Endothelial cell of umbilical vein (primary cell): ENCODE results near the gene ABCA2. TPM values are rescaled to one million over a fixed set of nuclear protein-coding genes. Genes with fewer than 3 reads are reported as not detected.

Experiments used
- BruUV-seq: library from RNA; stranded (reverse); fragments of 400-500 nt; replicated peaks from 2 replicates; lab custom pipeline; 2021; lab: Mats Ljungman, UMichigan
- CTCF ChIA-PET: fragments of 300-600, 350-600 bp; sonication (Branson Sonifier 250); formaldehyde crosslinking; loops from one replicate; lab custom pipeline; 2021; ENCODE audit warnings: antibody characterized with exemption, inconsistent platforms; lab: Charles Lee
- POLR2A ChIA-PET: fragments of 300-600, 350-600 bp; sonication (Branson Sonifier 250); formaldehyde crosslinking; loops from one replicate; lab custom pipeline; 2021; ENCODE audit warnings: antibody characterized with exemption, inconsistent platforms; lab: Charles Lee
- DNase-seq: peaks from one replicate; pipeline ENCODE4 v3.0.0-alpha.2; 2011; ENCODE audit warnings: low read depth, low spot score
- FAIRE-seq: peaks from 2 replicates; lab custom pipeline; 2011; peaks lifted over from hg19 to GRCh38; lab: Jason Lieb, UNC
- H2AFZ ChIP-seq: 2 replicates; pipeline ENCODE4 v1.6.0; 2012; ENCODE audit warnings: low read depth, low read length, control low read depth, inconsistent platforms
- H3K27ac ChIP-seq: 2 replicates; pipeline ENCODE4 v1.5.1; 2011; ENCODE audit warnings: low read depth, mild to moderate bottlenecking, control low read depth, low read length, moderate library complexity; ENCODE audit not compliant: insufficient read depth
- H3K27me3 ChIP-seq, 2 experiments: 2 replicates each; pipeline versions ENCODE4 v1.6.0 to v1.6.1; 2011; ENCODE audit warnings: low read length in 2 of 2, mixed read lengths in 1 of 2; ENCODE audit not compliant: control insufficient read depth in 2 of 2, insufficient read depth in 2 of 2
- H3K36me3 ChIP-seq, 2 experiments: 2 replicates in 1 of 2; 3 replicates in 1 of 2; pipeline ENCODE4 v1.5.1; 2011; ENCODE audit warnings: low read length in 2 of 2, mild to moderate bottlenecking in 1 of 2, moderate library complexity in 1 of 2; ENCODE audit not compliant: control insufficient read depth in 2 of 2, insufficient read depth in 2 of 2; ENCODE audit errors: extremely low read depth in 1 of 2
- H3K4me1 ChIP-seq: 3 replicates; pipeline ENCODE4 v1.5.1; 2011; ENCODE audit warnings: mild to moderate bottlenecking, low read length; ENCODE audit not compliant: control insufficient read depth, insufficient read depth; ENCODE audit errors: extremely low read depth
- H3K4me2 ChIP-seq: 2 replicates; pipeline ENCODE4 v1.6.1; 2011; ENCODE audit warnings: low read length, control low read depth, mixed read lengths; ENCODE audit not compliant: insufficient read depth
- H3K4me3 ChIP-seq, 3 experiments: fragments of 200-600 bp in 1 of 3; sonication (generic), shearing (Covaris generic) in 1 of 3; replicated peaks in 1 of 3; 2 replicates each; pipeline ENCODE4 v1.5.1; 2011 to 2016; ENCODE audit warnings: control low read depth in 3 of 3, low read length in 3 of 3, mild to moderate bottlenecking in 2 of 3, inconsistent platforms in 1 of 3, low read depth in 1 of 3, moderate library complexity in 1 of 3; ENCODE audit not compliant: insufficient read depth in 1 of 3
- H3K79me2 ChIP-seq: 2 replicates; pipeline ENCODE4 v1.6.0; 2012; ENCODE audit warnings: low read length, inconsistent platforms; ENCODE audit not compliant: control insufficient read depth, insufficient read depth
- H3K9ac ChIP-seq: replicated peaks from 2 replicates; pipeline ENCODE3; 2011; ENCODE audit warnings: low read length, control low read depth; ENCODE audit not compliant: insufficient read depth; ENCODE audit errors: extremely low read depth
- H3K9me1 ChIP-seq: replicated peaks from 3 replicates; pipeline ENCODE4 v1.6.0; 2011; ENCODE audit warnings: mild to moderate bottlenecking, low read length; ENCODE audit not compliant: control insufficient read depth, insufficient read depth; ENCODE audit errors: extremely low read depth
- H3K9me3 ChIP-seq: replicated peaks from 2 replicates; pipeline ENCODE4 v1.5.1; 2012; ENCODE audit warnings: low read length, inconsistent platforms; ENCODE audit not compliant: control insufficient read depth, insufficient read depth
- H4K20me1 ChIP-seq: replicated peaks from 2 replicates; pipeline ENCODE3; 2011; ENCODE audit warnings: mild to moderate bottlenecking, low read length; ENCODE audit not compliant: control insufficient read depth, insufficient read depth; ENCODE audit errors: extremely low read depth
- EZH2 ChIP-seq: IDR thresholded peaks from 2 replicates; pipeline ENCODE4 v1.6.1; 2012; ENCODE audit warnings: borderline replicate concordance, low read depth, mild to moderate bottlenecking, moderate library complexity, low read length, inconsistent platforms; ENCODE audit not compliant: severe bottlenecking
- FOS ChIP-seq: IDR thresholded peaks from 2 replicates; pipeline ENCODE4 v1.6.1; 2011; ENCODE audit warnings: mild to moderate bottlenecking, low read length, moderate library complexity, borderline replicate concordance; ENCODE audit not compliant: insufficient read depth
- GATA2 ChIP-seq: IDR thresholded peaks from 2 replicates; pipeline ENCODE4 v1.7.0; 2011; ENCODE audit warnings: low read depth, mild to moderate bottlenecking, moderate library complexity, mixed read lengths, low read length; ENCODE audit not compliant: insufficient read length, insufficient read depth
- JUN ChIP-seq: IDR thresholded peaks from 2 replicates; pipeline ENCODE4 v1.6.1; 2011; ENCODE audit warnings: borderline replicate concordance, low read depth; ENCODE audit not compliant: insufficient read length, insufficient read depth
- MAX ChIP-seq: IDR thresholded peaks from 2 replicates; pipeline ENCODE4 v1.6.1; 2011; ENCODE audit not compliant: insufficient read depth, insufficient read length
- MYC ChIP-seq: IDR thresholded peaks from one replicate; pipeline ENCODE4 v1.6.1; 2011; ENCODE audit warnings: mild to moderate bottlenecking, low read depth, low read length
- POLR2A ChIP-seq: IDR thresholded peaks from 2 replicates; pipeline ENCODE4 v1.6.1; 2012; ENCODE audit warnings: low read depth, mild to moderate bottlenecking, control low read depth, low read length
- POLR2AphosphoS5 ChIP-seq: IDR thresholded peaks from 2 replicates; pipeline ENCODE4 v1.6.1; 2012; ENCODE audit warnings: low read depth, mild to moderate bottlenecking, control low read depth, low read length, moderate library complexity; ENCODE audit not compliant: insufficient read depth
- dilution Hi-C: fragments of 300-500 bp; cut with MboI; formaldehyde crosslinking; loops from one replicate; pipeline ENCODE4 v1.15.0; 2019; ENCODE audit warnings: low sequenced_read_pairs; ENCODE audit not compliant: extremely low pct_ligation_motif_present
- intact Hi-C: fragments of 100-400 bp; cut with micrococcal nuclease; formaldehyde crosslinking; loops from one replicate; pipeline ENCODE4 v1.10.0; 2022
- polyA plus RNA-seq, 4 experiments: library from polyadenylated mRNA; depleted of rRNA in 3 of 4; stranded (reverse) in 3 of 4; unstranded in 1 of 4; fragments of >200 nt; gene quantifications; 2 replicates each; pipeline versions ENCODE4 v1.2.1 to v1.2.3, GENCODE V29; 2011 to 2012; ENCODE audit warnings: missing spikeins in 1 of 4
- total RNA-seq: library from RNA; stranded (reverse); gene quantifications from 2 replicates; pipeline ENCODE4 v1.2.3, GENCODE V29; 2021
- TF ChIP-seq, protein P1 (sequence below), 2 donors: IDR thresholded peaks; 1 replicate in 1 of 2; 2 replicates in 1 of 2; pipeline ENCODE4 v1.5.1; 2011; ENCODE audit warnings: low read length in 2 of 2, mild to moderate bottlenecking in 2 of 2, moderate library complexity in 2 of 2, control low read depth in 1 of 2, inconsistent platforms in 1 of 2, low read depth in 1 of 2; ENCODE audit not compliant: insufficient read depth in 1 of 2; ENCODE audit errors: extremely low read depth in 1 of 2

ABCA2 gene
- total and polyA plus RNA-seq, 2 donors (not counting 3 experiments of a cell fraction or from before 2014, with no cell fraction given): 20.0 to 29.1 TPM

DNA sequence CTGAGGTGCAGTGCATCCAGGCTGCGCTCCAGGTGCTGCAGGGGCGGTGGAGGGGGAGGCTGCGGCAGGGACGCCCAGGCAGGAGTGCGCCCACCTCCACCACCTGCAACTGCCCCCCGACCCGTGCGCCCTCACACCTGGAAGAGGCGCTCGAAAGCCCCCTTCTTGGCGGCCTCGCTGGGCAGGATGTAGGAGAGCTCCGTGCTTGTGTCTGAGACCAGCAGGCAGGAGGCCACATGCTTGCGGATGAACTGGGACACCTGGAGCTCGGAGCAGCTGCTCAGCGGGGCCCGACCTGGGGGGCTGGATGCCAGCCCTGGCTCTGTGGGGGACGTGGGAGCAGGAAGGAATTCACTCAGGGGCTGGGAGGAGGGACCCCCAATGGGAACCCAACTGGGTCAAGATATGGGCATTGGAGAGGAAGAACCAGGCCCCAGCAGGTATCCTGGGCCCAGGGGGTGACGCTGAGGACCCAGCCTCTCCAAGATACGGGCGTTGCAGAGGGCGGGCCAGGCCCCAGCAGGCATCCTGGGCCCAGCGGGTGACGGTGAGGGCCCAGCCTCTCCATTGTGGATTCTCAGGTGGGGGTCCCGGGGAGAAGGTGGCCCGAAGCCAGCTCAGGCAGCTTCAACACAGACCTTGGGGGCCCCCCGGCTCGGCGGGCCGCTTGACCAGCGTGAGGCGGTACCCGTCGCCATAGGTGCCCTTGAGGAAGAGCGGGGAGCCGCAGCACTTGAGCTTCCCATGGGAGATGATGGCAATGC, 13.1 kb downstream of the ABCA2 start:
- Histone ChIP-seq H3K4me3 (no peak overlapping the region), H3K27ac (no peak overlapping the region), H2AFZ (no peak overlapping the region), H4K20me1 (no peaks in the 10 kb centered on the region), H3K4me1 (no peaks in the 10 kb centered on the region), H3K9me1 (no peaks in the 10 kb centered on the region), H3K9ac (no peak overlapping the region), H3K27me3 (no peaks in the 10 kb centered on the region), H3K79me2 (no peaks in the 10 kb centered on the region), H3K36me3 (no peaks in the 10 kb centered on the region), H3K4me2 (no peak overlapping the region), H3K9me3 (no peaks in the 10 kb centered on the region)
- ChIA-PET POLR2A (interaction anchor here (0.9 kb wide), 1 partner anchor 23 kb away, joined by 3 read pairs; the partner anchor contains the start of gene PAXX), CTCF (interaction anchor here (2.0 kb wide), 1 partner anchor 14 kb away, joined by 10 read pairs; no protein-coding TSS in a partner anchor)
- dilution Hi-C loops: no loop called here
- TF ChIP-seq JUN (no peak), EZH2 (no peak), MYC (no peak), GATA2 (no peak), POLR2A (no peak), MAX (no peak), POLR2AphosphoS5 (no peak), FOS (no peak)
- TF ChIP-seq, protein P1, sequence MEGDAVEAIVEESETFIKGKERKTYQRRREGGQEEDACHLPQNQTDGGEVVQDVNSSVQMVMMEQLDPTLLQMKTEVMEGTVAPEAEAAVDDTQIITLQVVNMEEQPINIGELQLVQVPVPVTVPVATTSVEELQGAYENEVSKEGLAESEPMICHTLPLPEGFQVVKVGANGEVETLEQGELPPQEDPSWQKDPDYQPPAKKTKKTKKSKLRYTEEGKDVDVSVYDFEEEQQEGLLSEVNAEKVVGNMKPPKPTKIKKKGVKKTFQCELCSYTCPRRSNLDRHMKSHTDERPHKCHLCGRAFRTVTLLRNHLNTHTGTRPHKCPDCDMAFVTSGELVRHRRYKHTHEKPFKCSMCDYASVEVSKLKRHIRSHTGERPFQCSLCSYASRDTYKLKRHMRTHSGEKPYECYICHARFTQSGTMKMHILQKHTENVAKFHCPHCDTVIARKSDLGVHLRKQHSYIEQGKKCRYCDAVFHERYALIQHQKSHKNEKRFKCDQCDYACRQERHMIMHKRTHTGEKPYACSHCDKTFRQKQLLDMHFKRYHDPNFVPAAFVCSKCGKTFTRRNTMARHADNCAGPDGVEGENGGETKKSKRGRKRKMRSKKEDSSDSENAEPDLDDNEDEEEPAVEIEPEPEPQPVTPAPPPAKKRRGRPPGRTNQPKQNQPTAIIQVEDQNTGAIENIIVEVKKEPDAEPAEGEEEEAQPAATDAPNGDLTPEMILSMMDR (IDR thresholded peaks at IDR 0.05; ENCODE audit: extremely low read depth in 1 of 2, insufficient read depth in 1 of 2, low read depth in 1 of 2, low read length in 2 of 2): no peak
- intact Hi-C loops: no loop called here
- FAIRE-seq (no peak), DNase-seq (no peak)
- BruUV-seq: no TSS peak
